Activated naive CD8-positive, alpha-beta T cell treated with anti-CD3 and anti-CD28 coated beads, Interleukin-2, amount 10 ng/mL, durations not matched to agents 7 days and 5 days (primary cell): ENCODE results near the gene PAOX. TPM values are rescaled to one million over a fixed set of nuclear protein-coding genes. Genes with fewer than 3 reads are reported as not detected.

ENCODE experiments used
- ATAC-seq: fragments of 150-1000 bp; cut with Tn5 transposase; one replicate; pipeline ENCODE4 v1.10.0; 2021; ENCODE audit warnings: low read depth, moderate library complexity
- POLR2A ChIA-PET: fragments of 350-600 bp; sonication (Branson Sonifier 250); formaldehyde crosslinking; loops from one replicate; lab custom pipeline; 2021; ENCODE audit warnings: antibody characterized with exemption; lab: Charles Lee
- DNase-seq: peaks from one replicate; pipeline ENCODE4 v3.0.0; 2021
- H3K27ac Mint-ChIP-seq: one replicate; pipeline ENCODE4 v1.8.0; 2022; ENCODE audit warnings: mild to moderate bottlenecking, mixed read lengths
- H3K27me3 Mint-ChIP-seq: one replicate; pipeline ENCODE4 v1.8.0; 2022; ENCODE audit warnings: mild to moderate bottlenecking, moderate library complexity, mixed read lengths
- H3K36me3 Mint-ChIP-seq: one replicate; pipeline ENCODE4 v1.8.0; 2021; ENCODE audit warnings: mild to moderate bottlenecking, mixed read lengths
- H3K4me1 Mint-ChIP-seq: one replicate; pipeline ENCODE4 v1.8.0; 2021; ENCODE audit warnings: mixed read lengths
- H3K4me3 Mint-ChIP-seq: one replicate; pipeline ENCODE4 v1.8.0; 2022; ENCODE audit warnings: mild to moderate bottlenecking, moderate library complexity, mixed read lengths
- H3K9me3 Mint-ChIP-seq: one replicate; pipeline ENCODE4 v1.8.0; 2021; ENCODE audit warnings: mixed read lengths
- total RNA-seq, 2 experiments: library from RNA; stranded (reverse); gene quantifications; one replicate each; pipeline ENCODE4 v1.2.3, GENCODE V29; 2021

Gene PAOX
- total RNA-seq, 2 experiments from 2014 or later = 7.2 to 9.9 TPM

- Mint-ChIP-seq H3K9me3 (no peaks in the 10 kb centered on the region), H3K36me3 (peaks cover 2% of the 10 kb centered on the region), H3K27ac (peak overlapping the region; percentile 99), H3K27me3 (no peaks in the 10 kb centered on the region), H3K4me3 (peak overlapping the region; percentile 85), H3K4me1 (peaks cover 31% of the 10 kb centered on the region)
- peak; percentile 64 for DNase-seq
- ATAC-seq = peak; percentile 59
- POLR2A ChIA-PET = interaction anchor here (0.6 to 3.7 kb wide), 6 partner anchors 8 to 130 kb away, joined by 3 to 18 read pairs (median 8); partner anchors contain the start of genes ECHS1, FUOM and PAOX
These were observed 10.1 kb downstream of the PAOX start for GRCh38 chr10:133388973-133389818.

- H3K4me1 Mint-ChIP-seq = peaks cover 34% of the 10 kb centered on the region
- H3K27me3 Mint-ChIP-seq = no peaks in the 10 kb centered on the region
- peaks cover 5% of the 10 kb centered on the region for H3K36me3 Mint-ChIP-seq
- H3K9me3 Mint-ChIP-seq = no peaks in the 10 kb centered on the region
- POLR2A ChIA-PET = interaction anchor here (1.1 to 3.7 kb wide), 8 partner anchors 10 to 132 kb away, joined by 3 to 18 read pairs (median 6); partner anchors contain the start of genes CALY, ECHS1, FUOM and PAOX
- peak overlapping the region; percentile 76 for H3K4me3 Mint-ChIP-seq
- DNase-seq = no peak
- no peak for ATAC-seq
- H3K27ac Mint-ChIP-seq = peak overlapping the region; percentile 98
These were observed 11.7 kb downstream of the PAOX start for GRCh38 chr10:133390597-133391248.

- Mint-ChIP-seq H3K27me3 (no peaks in the 10 kb centered on the region), H3K36me3 (peaks cover 4% of the 10 kb centered on the region), H3K4me1 (peaks cover 34% of the 10 kb centered on the region), H3K27ac (peak overlapping the region; percentile 98), H3K9me3 (no peaks in the 10 kb centered on the region), H3K4me3 (peak overlapping the region; percentile 44)
- ATAC-seq (no peak), DNase-seq (no peak)
- POLR2A ChIA-PET = interaction anchor here (1.1 to 3.7 kb wide), 6 partner anchors 10 to 37 kb away, joined by 3 to 18 read pairs (median 8); partner anchors contain the start of genes ECHS1, FUOM and PAOX
These were observed 12.2 kb downstream of the PAOX start for GRCh38 chr10:133391249-133391635.

GRCh38 chr10:133391761-133392518 lies 12.9 kb downstream of the PAOX start:
- no peak for DNase-seq
- peak overlapping the region; percentile 98 for H3K27ac Mint-ChIP-seq
- peaks cover 34% of the 10 kb centered on the region for H3K4me1 Mint-ChIP-seq
- POLR2A ChIA-PET = interaction anchor here (3.7 kb wide), 1 partner anchor 14 kb away, joined by 18 read pairs; the partner anchor contains the start of gene PAOX
- H3K4me3 Mint-ChIP-seq = no peak overlapping the region
- peaks cover 4% of the 10 kb centered on the region for H3K36me3 Mint-ChIP-seq
- H3K27me3 Mint-ChIP-seq = no peaks in the 10 kb centered on the region
- no peak for ATAC-seq
- H3K9me3 Mint-ChIP-seq = no peaks in the 10 kb centered on the region

- peak overlapping the region; percentile 93 for H3K4me3 Mint-ChIP-seq
- DNase-seq = no peak
- peaks cover 30% of the 10 kb centered on the region for H3K4me1 Mint-ChIP-seq
These were observed 14.5 kb downstream of the PAOX start for GRCh38 chr10:133393401-133394063.

GRCh38 chr10:133394064-133394663 lies 15.1 kb downstream of the PAOX start, which contains the start of gene MTG1:
TSS of gene MTG1 (plus strand) at chr10:133394157. CDS start at chr10:133394221, 64 bp downstream.
- ATAC-seq = peak; percentile 81

More at GRCh38 chr10:133393401-133394063, 14.5 kb downstream of the PAOX start:
- no peaks in the 10 kb centered on the region for H3K9me3 Mint-ChIP-seq
- H3K27ac Mint-ChIP-seq = peak overlapping the region; percentile 92
- no peaks in the 10 kb centered on the region for H3K27me3 Mint-ChIP-seq
- no peak for ATAC-seq
- POLR2A ChIA-PET = no interaction called here
- H3K36me3 Mint-ChIP-seq = peaks cover 10% of the 10 kb centered on the region

GRCh38 chr10:133394801-133395221 lies 15.7 kb downstream of the PAOX start:
- H3K9me3 Mint-ChIP-seq = no peaks in the 10 kb centered on the region
- POLR2A ChIA-PET = no interaction called here
- ATAC-seq = no peak
- H3K36me3 Mint-ChIP-seq = peaks cover 10% of the 10 kb centered on the region
- H3K27ac Mint-ChIP-seq = peak overlapping the region; percentile 92
- peak overlapping the region; percentile 93 for H3K4me3 Mint-ChIP-seq
- no peak for DNase-seq
- H3K4me1 Mint-ChIP-seq = peaks cover 30% of the 10 kb centered on the region
- H3K27me3 Mint-ChIP-seq = no peaks in the 10 kb centered on the region

More at GRCh38 chr10:133394064-133394663, 15.1 kb downstream of the PAOX start, which contains the start of gene MTG1:
- Mint-ChIP-seq H3K36me3 (peaks cover 10% of the 10 kb centered on the region), H3K27ac (peak within 1 kb of the TSS; percentile 92), H3K4me1 (peaks cover 28% of the 10 kb centered on the region), H3K9me3 (no peaks in the 10 kb centered on the region), H3K4me3 (peak within 1 kb of the TSS; percentile 93), H3K27me3 (no peaks in the 10 kb centered on the region)
- peak; percentile 99 for DNase-seq
- POLR2A ChIA-PET = no interaction called here

GRCh38 chr10:133396035-133396624 lies 17.1 kb downstream of the PAOX start:
- H3K27ac Mint-ChIP-seq = no peak overlapping the region
- no peaks in the 10 kb centered on the region for H3K9me3 Mint-ChIP-seq
- H3K4me3 Mint-ChIP-seq = no peak overlapping the region
- POLR2A ChIA-PET = no interaction called here
- H3K4me1 Mint-ChIP-seq = peaks cover 27% of the 10 kb centered on the region
- ATAC-seq (no peak), DNase-seq (no peak)
- H3K27me3 Mint-ChIP-seq = no peaks in the 10 kb centered on the region
- H3K36me3 Mint-ChIP-seq = peaks cover 10% of the 10 kb centered on the region

GRCh38 chr10:133397938-133398337 lies 18.9 kb downstream of the PAOX start:
- Mint-ChIP-seq H3K27me3 (no peaks in the 10 kb centered on the region), H3K4me1 (peaks cover 27% of the 10 kb centered on the region), H3K4me3 (no peak overlapping the region), H3K27ac (no peak overlapping the region), H3K36me3 (peaks cover 18% of the 10 kb centered on the region), H3K9me3 (no peaks in the 10 kb centered on the region)
- ATAC-seq (no peak), DNase-seq (no peak)
- POLR2A ChIA-PET = no interaction called here

GRCh38 chr10:133399123-133399601 lies 20.1 kb downstream of the PAOX start:
- Mint-ChIP-seq H3K4me3 (no peak overlapping the region), H3K4me1 (peaks cover 25% of the 10 kb centered on the region), H3K27ac (no peak overlapping the region), H3K36me3 (peaks cover 24% of the 10 kb centered on the region), H3K9me3 (no peaks in the 10 kb centered on the region), H3K27me3 (no peaks in the 10 kb centered on the region)
- POLR2A ChIA-PET = no interaction called here
- DNase-seq (no peak), ATAC-seq (no peak)

- H3K4me3 Mint-ChIP-seq = peak overlapping the region; percentile 58
- peaks cover 31% of the 10 kb centered on the region for H3K36me3 Mint-ChIP-seq
- POLR2A ChIA-PET = interaction anchor here (1.2 to 1.9 kb wide), 2 partner anchors 10 to 27 kb away, joined by 3 to 12 read pairs; no protein-coding TSS in a partner anchor
- H3K27me3 Mint-ChIP-seq = no peaks in the 10 kb centered on the region
- H3K4me1 Mint-ChIP-seq = peaks cover 27% of the 10 kb centered on the region
- peak; percentile 90 for ATAC-seq
- H3K27ac Mint-ChIP-seq = peak overlapping the region; percentile 83
- no peaks in the 10 kb centered on the region for H3K9me3 Mint-ChIP-seq
- no peak for DNase-seq
These were observed 21.8 kb downstream of the PAOX start for GRCh38 chr10:133400624-133401424.
